ENCODE results near the gene ANGEL2. TPM values are rescaled to one million over a fixed set of nuclear protein-coding genes. Genes with fewer than 3 reads are reported as not detected.

The ANGEL2 gene
- total and polyA plus RNA-seq, 12 donors: 6.1 to 22.0 (median 18.6) TPM

GRCh38 chr1:212955961-212956620 lies 59.6 kb downstream of the ANGEL2 start:
- ATAC-seq (no peak), DNase-seq (no peak)
- intact Hi-C loops (cut with DNase I): no loop called here
- no peaks in the 10 kb centered on the region for H3K9me3 ChIP-seq
- no peak for TF ChIP-seq CTCF (IDR thresholded peaks at IDR 0.05)
- peaks cover 0 to 11% (median under 1%) of the 10 kb centered on the region in 9 donors for H3K4me1 ChIP-seq
- no peak overlapping the region for H3K4me3 ChIP-seq
- H3K36me3 ChIP-seq: no peaks in the 10 kb centered on the region
- peaks cover 0 to 39% (median 7%) of the 10 kb centered on the region in 7 donors for H3K27me3 ChIP-seq
- H3K27ac ChIP-seq: no peak overlapping the region
- WGBS, 2 donors: 84 to 86% methylated on average over 8 of the region's 8 CpGs

DNA sequence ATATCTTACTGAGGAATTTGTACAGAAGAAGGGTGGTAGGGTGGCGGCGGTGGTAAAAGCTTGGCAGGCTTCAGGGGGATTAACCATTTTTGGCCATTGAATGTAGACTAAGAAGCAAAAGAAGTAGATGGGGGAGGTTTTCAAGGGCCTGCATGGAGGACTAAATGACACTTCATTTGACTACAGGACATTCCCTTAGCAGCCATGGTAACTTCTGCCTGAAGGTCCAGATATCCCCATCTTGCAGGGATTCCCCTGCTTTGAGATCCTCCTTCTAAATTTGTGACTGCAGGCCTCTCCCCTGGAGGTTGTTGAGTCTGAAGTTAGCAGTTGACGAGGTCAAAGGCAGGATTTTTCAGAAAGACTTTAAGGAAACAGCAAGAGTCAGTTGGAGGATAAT lies 60.6 kb downstream of the ANGEL2 start:
- peaks cover 0 to 17% (median 7%) of the 10 kb centered on the region in 9 donors for H3K4me1 ChIP-seq
- DNase-seq (no peak), ATAC-seq (no peak)
- 95 to 99% methylated on average over 3 of the region's 3 CpGs for WGBS, 2 donors
- H3K27ac ChIP-seq: no peak overlapping the region
- H3K4me3 ChIP-seq: no peak overlapping the region
- TF ChIP-seq CTCF (IDR thresholded peaks at IDR 0.05): no peak
- H3K36me3 ChIP-seq: no peaks in the 10 kb centered on the region
- H3K9me3 ChIP-seq: no peaks in the 10 kb centered on the region
- intact Hi-C loops (cut with DNase I): no loop called here
- H3K27me3 ChIP-seq: peaks cover 0 to 49% (median 16%) of the 10 kb centered on the region in 7 donors

- Histone ChIP-seq H3K4me3 (no peak overlapping the region), H3K27me3 (peaks cover 0 to 55% (median 22%) of the 10 kb centered on the region in 7 donors), H3K36me3 (no peaks in the 10 kb centered on the region), H3K27ac (no peak overlapping the region), H3K4me1 (peaks cover 0 to 23% (median 13%) of the 10 kb centered on the region in 9 donors), H3K9me3 (no peaks in the 10 kb centered on the region)
- ATAC-seq: no peak
- no peak for TF ChIP-seq CTCF (IDR thresholded peaks at IDR 0.05)
- WGBS, 2 donors: 97 to 98% methylated on average over 6 of the region's 6 CpGs
- intact Hi-C loops (cut with DNase I): no loop called here
- DNase-seq: no peak
Observed at GRCh38 chr1:212954514-212954913, 61.2 kb downstream of the ANGEL2 start.

DNA sequence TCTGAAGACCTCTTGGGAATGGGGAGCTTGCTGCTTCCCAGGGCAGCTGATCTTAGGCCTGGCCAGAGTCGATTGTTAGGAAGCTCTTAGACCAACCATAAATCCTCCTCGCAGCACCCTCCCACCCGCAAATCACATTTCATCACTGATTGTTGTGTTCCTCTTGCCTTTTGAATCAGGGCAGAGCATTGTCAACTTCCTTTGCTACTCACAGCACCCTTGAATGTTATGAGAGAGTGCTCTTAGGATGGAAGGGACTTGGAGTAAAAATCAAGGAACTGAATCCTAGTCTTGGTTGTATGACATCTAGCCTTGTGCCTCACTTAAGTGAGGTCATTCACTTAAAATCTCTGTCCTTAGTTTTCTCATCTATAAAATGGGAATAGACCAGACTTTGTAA lies 62.3 kb downstream of the ANGEL2 start:
- DNase-seq (no peak), ATAC-seq (no peak)
- Histone ChIP-seq H3K4me1 (peaks cover 0 to 23% (median 13%) of the 10 kb centered on the region in 9 donors), H3K4me3 (no peak overlapping the region), H3K27ac (no peak overlapping the region), H3K36me3 (no peaks in the 10 kb centered on the region), H3K27me3 (peaks cover 0 to 61% (median 33%) of the 10 kb centered on the region in 7 donors), H3K9me3 (no peaks in the 10 kb centered on the region)
- 76 to 94% methylated on average over 3 of the region's 3 CpGs for WGBS, 2 donors
- TF ChIP-seq CTCF (IDR thresholded peaks at IDR 0.05): no peak
- intact Hi-C loops (cut with DNase I): no loop called here
